Measurements from ENCODE around the gene PGBD4.

PGBD4 gene

GRCh38 chr15:34079904-34080303, 22.0 kb upstream of the PGBD4 start:
- H3K36me3 ChIP-seq (ENCODE audit: insufficient read depth, low read length), result peaks cover 13% of the 10 kb centered on the region
- H3K9ac ChIP-seq (ENCODE audit: low read length), result no peak overlapping the region
- no peak overlapping the region for H3K4me2 ChIP-seq (ENCODE audit: low read length)
- no peaks in the 10 kb centered on the region for H3K4me1 ChIP-seq (ENCODE audit: insufficient read depth, low read length, severe bottlenecking)
- H3K79me2 ChIP-seq (ENCODE audit: insufficient read depth, low read length), result no peaks in the 10 kb centered on the region
- H3K27ac ChIP-seq (ENCODE audit: low read depth, low read length, poor library complexity, severe bottlenecking), result no peak overlapping the region
- no peaks in the 10 kb centered on the region for H4K20me1 ChIP-seq (ENCODE audit: insufficient read depth, low read length)
- H2AFZ ChIP-seq (ENCODE audit: low read length), result no peak overlapping the region
- TF ChIP-seq EZH2 (IDR thresholded peaks at IDR 0.05; ENCODE audit: borderline replicate concordance, low read length), result no peak
- TF ChIP-seq CTCF (IDR thresholded peaks at IDR 0.05; ENCODE audit: low read length), result no peak
- H3K4me3 ChIP-seq (ENCODE audit: low read depth, low read length, poor library complexity, severe bottlenecking), result no peak overlapping the region
- H3K9me2 ChIP-seq (ENCODE audit: low read depth, low read length), result no peaks in the 10 kb centered on the region
- no peaks in the 10 kb centered on the region for H3K27me3 ChIP-seq (ENCODE audit: insufficient read depth, low read length)
- H3K9me3 ChIP-seq (ENCODE audit: low read length), result no peaks in the 10 kb centered on the region
- H3F3A ChIP-seq (ENCODE audit: insufficient read depth, low read length), result no peaks in the 10 kb centered on the region

GRCh38 chr15:34084086-34084485, 17.8 kb upstream of the PGBD4 start:
- H3K4me3 ChIP-seq (ENCODE audit: low read depth, low read length, poor library complexity, severe bottlenecking), result no peak overlapping the region
- no peaks in the 10 kb centered on the region for H3K9me3 ChIP-seq (ENCODE audit: low read length)
- no peaks in the 10 kb centered on the region for H3K79me2 ChIP-seq (ENCODE audit: insufficient read depth, low read length)
- no peaks in the 10 kb centered on the region for H3K4me1 ChIP-seq (ENCODE audit: insufficient read depth, low read length, severe bottlenecking)
- H3K9ac ChIP-seq (ENCODE audit: low read length), result no peak overlapping the region
- H3K27ac ChIP-seq (ENCODE audit: low read depth, low read length, poor library complexity, severe bottlenecking), result no peak overlapping the region
- no peaks in the 10 kb centered on the region for H4K20me1 ChIP-seq (ENCODE audit: insufficient read depth, low read length)
- no peaks in the 10 kb centered on the region for H3F3A ChIP-seq (ENCODE audit: insufficient read depth, low read length)
- H3K36me3 ChIP-seq (ENCODE audit: insufficient read depth, low read length), result peaks cover 42% of the 10 kb centered on the region
- TF ChIP-seq CTCF (IDR thresholded peaks at IDR 0.05; ENCODE audit: low read length), result no peak
- TF ChIP-seq EZH2 (IDR thresholded peaks at IDR 0.05; ENCODE audit: borderline replicate concordance, low read length), result no peak
- H3K27me3 ChIP-seq (ENCODE audit: insufficient read depth, low read length), result no peaks in the 10 kb centered on the region
- no peak overlapping the region for H2AFZ ChIP-seq (ENCODE audit: low read length)
- H3K4me2 ChIP-seq (ENCODE audit: low read length), result no peak overlapping the region
- no peaks in the 10 kb centered on the region for H3K9me2 ChIP-seq (ENCODE audit: low read depth, low read length)

GRCh38 chr15:34085746-34086145, 16.1 kb upstream of the PGBD4 start:
- Histone ChIP-seq H3K4me1 (ENCODE audit: insufficient read depth, low read length, severe bottlenecking) (no peaks in the 10 kb centered on the region), H3K79me2 (ENCODE audit: insufficient read depth, low read length) (no peaks in the 10 kb centered on the region), H3K9ac (ENCODE audit: low read length) (no peak overlapping the region), H3F3A (ENCODE audit: insufficient read depth, low read length) (no peaks in the 10 kb centered on the region), H2AFZ (ENCODE audit: low read length) (no peak overlapping the region), H3K9me3 (ENCODE audit: low read length) (no peaks in the 10 kb centered on the region), H3K36me3 (ENCODE audit: insufficient read depth, low read length) (peaks cover 54% of the 10 kb centered on the region), H3K9me2 (ENCODE audit: low read depth, low read length) (no peaks in the 10 kb centered on the region), H3K27me3 (ENCODE audit: insufficient read depth, low read length) (no peaks in the 10 kb centered on the region), H4K20me1 (ENCODE audit: insufficient read depth, low read length) (no peaks in the 10 kb centered on the region), H3K27ac (ENCODE audit: low read depth, low read length, poor library complexity, severe bottlenecking) (no peak overlapping the region), H3K4me3 (ENCODE audit: low read depth, low read length, poor library complexity, severe bottlenecking) (no peak overlapping the region), H3K4me2 (ENCODE audit: low read length) (no peak overlapping the region)
- TF ChIP-seq EZH2 (IDR thresholded peaks at IDR 0.05; ENCODE audit: borderline replicate concordance, low read length) (no peak), CTCF (IDR thresholded peaks at IDR 0.05; ENCODE audit: low read length) (no peak)
